Erythroblast (primary cell): Measurements from ENCODE around the gene EPHB1.

Experiments
- GATA1 ChIP-seq: IDR thresholded peaks from 2 replicates; pipeline ENCODE4 v1.6.1; 2011; ENCODE audit warnings: low read depth, mild to moderate bottlenecking, control low read depth, low read length, moderate library complexity
- POLR2A ChIP-seq: IDR thresholded peaks from 2 replicates; pipeline ENCODE4 v1.6.1; 2011; ENCODE audit warnings: mild to moderate bottlenecking, low read length

- TF ChIP-seq POLR2A (no peak), GATA1 (no peak)
Observed at GRCh38 chr3:134923286-134923685, 128.2 kb downstream of the EPHB1 start.
